Osteoblast (primary cell): ENCODE results near the gene RASA3. TPM values are rescaled to one million over a fixed set of nuclear protein-coding genes. Genes with fewer than 3 reads are reported as not detected.
"Not testable (repeated sequence)": the region's sequence is repeated elsewhere in the genome, so short reads cannot be mapped to it uniquely, and the experiment has no call there.

Source experiments
- DNase-seq: peaks from one replicate; pipeline ENCODE4 v3.0.0; 2011; ENCODE audit warnings: low spot score, mixed read lengths; ENCODE audit not compliant: insufficient read length; ENCODE audit errors: missing footprints
- H2AFZ ChIP-seq: 2 replicates; pipeline ENCODE4 v1.6.0; 2011; ENCODE audit warnings: mild to moderate bottlenecking, low read length
- H3K27ac ChIP-seq: 2 replicates; pipeline ENCODE4 v1.5.1; 2011; ENCODE audit warnings: mild to moderate bottlenecking, low read depth, low read length, moderate library complexity
- H3K27me3 ChIP-seq: 2 replicates; pipeline ENCODE4 v1.6.0; 2012; ENCODE audit warnings: mild to moderate bottlenecking, control low read depth, inconsistent platforms, low read length, moderate library complexity; ENCODE audit not compliant: insufficient read depth
- H3K36me3 ChIP-seq: 2 replicates; pipeline ENCODE4 v1.5.1; 2011; ENCODE audit warnings: mild to moderate bottlenecking, low read length, control low read depth, moderate library complexity; ENCODE audit not compliant: insufficient read depth
- H3K4me1 ChIP-seq: 2 replicates; pipeline ENCODE4 v1.5.1; 2011; ENCODE audit warnings: mild to moderate bottlenecking, low read length, control low read depth, moderate library complexity; ENCODE audit not compliant: insufficient read depth
- H3K4me2 ChIP-seq: 2 replicates; pipeline ENCODE4 v1.6.0; 2011; ENCODE audit warnings: mild to moderate bottlenecking, low read length; ENCODE audit not compliant: insufficient read depth
- H3K4me3 ChIP-seq: fragments of 200-600 bp; sonication (generic); 3 replicates; pipeline ENCODE4 v1.5.1; 2012; ENCODE audit warnings: mild to moderate bottlenecking, low read length, inconsistent platforms; ENCODE audit not compliant: insufficient read depth
- H3K79me2 ChIP-seq: 2 replicates; pipeline ENCODE4 v1.6.0; 2012; ENCODE audit warnings: mild to moderate bottlenecking, low read length, control low read depth, inconsistent platforms; ENCODE audit not compliant: insufficient read depth
- H3K9me3 ChIP-seq: 2 replicates; pipeline ENCODE4 v1.5.1; 2011; ENCODE audit warnings: low read depth, low read length, control low read depth
- H4K20me1 ChIP-seq: 2 replicates; pipeline ENCODE4 v1.6.0; 2012; ENCODE audit warnings: mild to moderate bottlenecking, low read length, control low read depth; ENCODE audit not compliant: insufficient read depth
- CTCF ChIP-seq: IDR thresholded peaks from 2 replicates; pipeline ENCODE4 v1.5.1; 2011; ENCODE audit warnings: mild to moderate bottlenecking, low read depth, low read length, moderate library complexity; ENCODE audit errors: extremely low read depth
- total RNA-seq: library from RNA; depleted of rRNA; stranded (reverse); fragments of >200 nt; gene quantifications from 2 replicates; pipeline ENCODE4 v1.2.3, GENCODE V29; 2012

Gene RASA3
- total RNA-seq, 1 donor, result 41.3 TPM

- Histone ChIP-seq H3K79me2 (peaks cover 97% of the 10 kb centered on the region), H3K27me3 (no peaks in the 10 kb centered on the region), H3K9me3 (no peaks in the 10 kb centered on the region), H3K36me3 (peaks cover 30% of the 10 kb centered on the region), H4K20me1 (peaks cover 61% of the 10 kb centered on the region), H3K4me3 (no peak overlapping the region), H3K4me1 (peaks cover 14% of the 10 kb centered on the region), H3K27ac (no peak overlapping the region), H2AFZ (no peak overlapping the region), H3K4me2 (no peak overlapping the region)
- peak; percentile 44 for DNase-seq
- no peak for TF ChIP-seq CTCF
These were observed 55.9 kb downstream of the RASA3 start for GRCh38 chr13:114076329-114077090.

- not testable (repeated sequence) for H3K27me3 ChIP-seq, H3K4me2 ChIP-seq, H2AFZ ChIP-seq, H3K27ac ChIP-seq, H3K9me3 ChIP-seq, DNase-seq, H3K4me3 ChIP-seq
- Histone ChIP-seq H3K79me2 (peaks cover 97% of the 10 kb centered on the region), H3K4me1 (peaks cover 14% of the 10 kb centered on the region), H4K20me1 (peaks cover 54% of the 10 kb centered on the region), H3K36me3 (peaks cover 30% of the 10 kb centered on the region)
These were observed 56.6 kb downstream of the RASA3 start for GRCh38 chr13:114075811-114076210.

- Histone ChIP-seq H3K36me3 (peaks cover 30% of the 10 kb centered on the region), H4K20me1 (peaks cover 46% of the 10 kb centered on the region), H3K4me3 (no peak overlapping the region), H3K27ac (no peak overlapping the region), H3K9me3 (no peaks in the 10 kb centered on the region), H3K4me1 (peaks cover 14% of the 10 kb centered on the region), H3K79me2 (peaks cover 90% of the 10 kb centered on the region), H3K4me2 (no peak overlapping the region), H2AFZ (no peak overlapping the region), H3K27me3 (no peaks in the 10 kb centered on the region)
- DNase-seq, result peak; percentile 71
- TF ChIP-seq CTCF, result no peak
These were observed 57.6 kb downstream of the RASA3 start for GRCh38 chr13:114074671-114075315.

- Histone ChIP-seq H3K9me3 (no peaks in the 10 kb centered on the region), H3K79me2 (peaks cover 86% of the 10 kb centered on the region), H3K4me1 (peaks cover 14% of the 10 kb centered on the region), H3K4me3 (no peak overlapping the region), H3K36me3 (peaks cover 30% of the 10 kb centered on the region), H4K20me1 (peaks cover 38% of the 10 kb centered on the region), H3K4me2 (no peak overlapping the region), H3K27me3 (no peaks in the 10 kb centered on the region), H2AFZ (no peak overlapping the region), H3K27ac (no peak overlapping the region)
- DNase-seq, result peak; percentile 80
- TF ChIP-seq CTCF, result no peak
These were observed 58.4 kb downstream of the RASA3 start for GRCh38 chr13:114073881-114074612.
